Prostate gland (tissue), 2 donors: Measurements from ENCODE around the gene MITF.

Source experiments
- POLR2A ChIP-seq: fragments of 450-650 bp; IDR thresholded peaks from one replicate; pipeline ENCODE4 v1.6.1; 2016; ENCODE audit warnings: antibody characterized with exemption, mild to moderate bottlenecking
- POLR2AphosphoS5 ChIP-seq: sonication (generic); formaldehyde crosslinking; IDR thresholded peaks from one replicate; pipeline ENCODE4 v1.6.1; 2017; ENCODE audit warnings: antibody characterized with exemption
- TF ChIP-seq, protein P1 (sequence below), 4 experiments: fragments of 200-600 bp in 2 of 4; fragments of 450-650 bp in 2 of 4; sonication (generic) in 2 of 4; IDR thresholded peaks; 1 replicate in 3 of 4; 2 replicates in 1 of 4; pipeline ENCODE4 v1.5.1; 2016 to 2019; ENCODE audit warnings: antibody characterized with exemption in 4 of 4, mild to moderate bottlenecking in 2 of 4, moderate library complexity in 2 of 4

GRCh38 chr3:69776289-69776688 lies 37.0 kb downstream of the MITF start:
- TF ChIP-seq, protein P1, sequence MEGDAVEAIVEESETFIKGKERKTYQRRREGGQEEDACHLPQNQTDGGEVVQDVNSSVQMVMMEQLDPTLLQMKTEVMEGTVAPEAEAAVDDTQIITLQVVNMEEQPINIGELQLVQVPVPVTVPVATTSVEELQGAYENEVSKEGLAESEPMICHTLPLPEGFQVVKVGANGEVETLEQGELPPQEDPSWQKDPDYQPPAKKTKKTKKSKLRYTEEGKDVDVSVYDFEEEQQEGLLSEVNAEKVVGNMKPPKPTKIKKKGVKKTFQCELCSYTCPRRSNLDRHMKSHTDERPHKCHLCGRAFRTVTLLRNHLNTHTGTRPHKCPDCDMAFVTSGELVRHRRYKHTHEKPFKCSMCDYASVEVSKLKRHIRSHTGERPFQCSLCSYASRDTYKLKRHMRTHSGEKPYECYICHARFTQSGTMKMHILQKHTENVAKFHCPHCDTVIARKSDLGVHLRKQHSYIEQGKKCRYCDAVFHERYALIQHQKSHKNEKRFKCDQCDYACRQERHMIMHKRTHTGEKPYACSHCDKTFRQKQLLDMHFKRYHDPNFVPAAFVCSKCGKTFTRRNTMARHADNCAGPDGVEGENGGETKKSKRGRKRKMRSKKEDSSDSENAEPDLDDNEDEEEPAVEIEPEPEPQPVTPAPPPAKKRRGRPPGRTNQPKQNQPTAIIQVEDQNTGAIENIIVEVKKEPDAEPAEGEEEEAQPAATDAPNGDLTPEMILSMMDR (IDR thresholded peaks at IDR 0.05): no peak
- TF ChIP-seq POLR2A (no peak), POLR2AphosphoS5 (no peak)
